Endothelial cell (in vitro differentiated cells): ENCODE results near the gene CHRM4. TPM values are rescaled to one million over a fixed set of nuclear protein-coding genes. Genes with fewer than 3 reads are reported as not detected.

Experiments used
- DNase-seq: peaks from one replicate; pipeline ENCODE4 v3.0.0; 2021; ENCODE audit warnings: low spot score
- H3K27ac Mint-ChIP-seq: one replicate; pipeline ENCODE4 v1.8.0; 2021; ENCODE audit warnings: mixed read lengths, inconsistent platforms; ENCODE audit not compliant: unreplicated experiment
- H3K27me3 Mint-ChIP-seq: one replicate; pipeline ENCODE4 v1.8.0; 2021; ENCODE audit warnings: mild to moderate bottlenecking, moderate library complexity, mixed read lengths, inconsistent platforms; ENCODE audit not compliant: unreplicated experiment
- H3K36me3 Mint-ChIP-seq: one replicate; pipeline ENCODE4 v1.8.0; 2021; ENCODE audit warnings: mild to moderate bottlenecking, low read depth, mixed read lengths, inconsistent platforms; ENCODE audit not compliant: unreplicated experiment
- H3K4me1 Mint-ChIP-seq: one replicate; pipeline ENCODE4 v1.8.0; 2021; ENCODE audit warnings: mild to moderate bottlenecking, mixed read lengths, inconsistent platforms; ENCODE audit not compliant: unreplicated experiment
- H3K4me3 Mint-ChIP-seq: one replicate; pipeline ENCODE4 v1.8.0; 2021; ENCODE audit warnings: mild to moderate bottlenecking, mixed read lengths, inconsistent platforms; ENCODE audit not compliant: unreplicated experiment
- H3K9me3 Mint-ChIP-seq: one replicate; pipeline ENCODE4 v1.8.0; 2021; ENCODE audit warnings: mixed read lengths, inconsistent platforms; ENCODE audit not compliant: unreplicated experiment
- CTCF ChIP-seq: fragments of 200-600 bp; sonication (generic); IDR thresholded peaks from one replicate; pipeline ENCODE4 v1.5.0; 2021; ENCODE audit warnings: antibody characterized with exemption; ENCODE audit not compliant: unreplicated experiment
- total RNA-seq: library from RNA; stranded (reverse); fragmentation: NEBNext Ultra II Directional; extraction: Animal tissue kit (Norgen Biotek cat#: 25700); gene quantifications from one replicate; pipeline ENCODE4 v1.2.1, GENCODE V29; 2021; ENCODE audit not compliant: unreplicated experiment

CHRM4 gene
- total RNA-seq, 1 donor from 2014 or later, result not detected

DNA sequence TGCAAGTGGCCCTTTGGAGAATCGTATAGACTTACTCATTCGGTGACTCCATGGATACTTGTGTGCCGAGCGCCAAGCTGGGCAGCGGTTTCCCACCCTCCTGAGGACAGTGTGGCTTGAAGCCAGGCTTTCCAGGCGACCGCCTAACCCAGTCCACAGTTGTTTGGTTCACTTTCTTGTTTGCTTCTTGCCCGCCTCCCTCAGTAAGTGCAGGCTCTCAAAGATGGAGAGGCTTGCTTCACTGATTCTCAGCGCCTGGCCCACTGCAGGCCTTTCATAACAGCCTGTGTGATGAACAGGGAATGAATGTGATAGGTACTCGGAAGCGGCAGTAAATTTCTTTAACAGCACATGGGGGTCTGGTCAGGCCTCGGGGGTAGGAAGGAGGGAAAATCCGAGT lies 21.3 kb downstream of the CHRM4 start:
- DNase-seq, result no peak
- H3K4me1 Mint-ChIP-seq, result no peaks in the 10 kb centered on the region
- H3K36me3 Mint-ChIP-seq, result peaks cover 16% of the 10 kb centered on the region
- TF ChIP-seq CTCF, result no peak
- H3K9me3 Mint-ChIP-seq, result no peaks in the 10 kb centered on the region
- H3K27ac Mint-ChIP-seq, result no peak overlapping the region
- peak overlapping the region; percentile 11 for H3K4me3 Mint-ChIP-seq
- H3K27me3 Mint-ChIP-seq, result peaks cover 13% of the 10 kb centered on the region

DNA sequence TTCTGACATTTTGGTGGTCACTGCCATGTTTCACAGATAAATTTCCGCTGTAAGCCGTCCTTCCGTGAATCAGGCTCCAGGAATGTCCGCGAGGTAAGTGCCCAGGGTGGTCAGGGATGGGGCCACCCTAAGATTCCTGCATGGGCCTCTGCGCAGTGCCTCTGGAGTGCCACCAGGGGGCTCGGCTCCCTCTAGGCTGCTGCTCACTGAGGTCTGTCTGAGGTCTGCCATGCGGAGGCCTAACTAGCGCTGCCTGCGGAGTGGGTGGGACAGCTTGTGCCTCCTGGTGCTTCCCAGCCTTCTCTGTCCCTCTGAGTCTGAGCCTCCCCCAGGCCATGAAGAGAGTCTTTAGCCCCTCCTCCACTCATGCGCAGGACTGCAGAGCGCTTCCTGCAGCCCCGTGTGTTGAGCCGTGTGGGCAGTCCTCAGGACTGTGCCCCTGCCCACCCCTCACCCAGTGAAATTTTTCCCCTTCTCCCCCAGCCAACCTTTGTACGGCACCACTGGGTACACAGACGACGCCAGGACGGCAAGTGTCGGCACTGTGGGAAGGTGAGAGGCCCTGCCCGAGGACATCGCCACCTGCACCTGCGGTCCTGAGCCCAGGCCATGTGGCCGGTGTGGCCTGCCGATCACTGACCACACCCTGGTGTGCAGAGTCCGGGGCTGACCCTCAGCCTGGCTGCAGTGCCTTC lies 22.0 kb downstream of the CHRM4 start:
- peak; percentile 71 for DNase-seq
- Mint-ChIP-seq H3K4me3 (no peak overlapping the region), H3K27ac (no peak overlapping the region), H3K9me3 (no peaks in the 10 kb centered on the region), H3K4me1 (no peaks in the 10 kb centered on the region), H3K27me3 (peaks cover 17% of the 10 kb centered on the region), H3K36me3 (peaks cover 12% of the 10 kb centered on the region)
- peak; percentile 83 for TF ChIP-seq CTCF

GRCh38 chr11:46367916-46368267 lies 23.7 kb downstream of the CHRM4 start:
- no peak for TF ChIP-seq CTCF
- H3K36me3 Mint-ChIP-seq, result peaks cover 12% of the 10 kb centered on the region
- no peak for DNase-seq
- H3K9me3 Mint-ChIP-seq, result no peaks in the 10 kb centered on the region
- peaks cover 5% of the 10 kb centered on the region for H3K4me1 Mint-ChIP-seq
- H3K4me3 Mint-ChIP-seq, result no peak overlapping the region
- no peak overlapping the region for H3K27ac Mint-ChIP-seq
- H3K27me3 Mint-ChIP-seq, result peaks cover 15% of the 10 kb centered on the region

DNA sequence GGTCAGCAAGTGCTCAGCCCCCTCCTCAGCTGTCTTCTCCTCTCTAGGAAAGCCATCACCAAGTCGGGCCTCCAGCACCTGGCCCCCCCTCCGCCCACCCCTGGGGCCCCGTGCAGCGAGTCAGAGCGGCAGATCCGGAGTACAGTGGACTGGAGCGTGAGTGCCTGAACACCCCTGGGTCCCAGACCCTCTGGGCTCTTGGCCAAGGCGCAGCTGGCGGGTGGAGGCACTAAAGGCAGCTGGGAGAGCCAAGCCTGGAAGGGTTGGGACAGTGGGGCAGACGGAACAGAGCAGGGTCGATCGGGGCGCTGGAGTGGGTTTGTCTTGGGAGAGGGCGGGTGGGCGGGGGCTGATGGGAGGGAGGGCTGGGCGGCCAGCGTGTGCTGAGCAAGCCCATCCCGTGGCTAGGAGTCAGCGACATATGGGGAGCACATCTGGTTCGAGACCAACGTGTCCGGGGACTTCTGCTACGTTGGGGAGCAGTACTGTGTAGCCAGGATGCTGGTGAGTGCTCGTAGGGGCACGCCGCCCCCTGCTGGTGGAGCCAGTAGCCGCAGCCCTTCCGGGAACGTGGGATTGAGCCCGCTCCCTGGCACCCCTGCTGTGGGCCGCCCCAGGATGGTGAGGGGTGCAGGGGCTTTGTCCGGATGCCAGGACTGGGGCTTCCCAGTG lies 24.2 kb downstream of the CHRM4 start:
- H3K36me3 Mint-ChIP-seq, result peaks cover 12% of the 10 kb centered on the region
- H3K27ac Mint-ChIP-seq, result no peak overlapping the region
- no peak overlapping the region for H3K4me3 Mint-ChIP-seq
- H3K27me3 Mint-ChIP-seq, result peaks cover 15% of the 10 kb centered on the region
- peaks cover 10% of the 10 kb centered on the region for H3K4me1 Mint-ChIP-seq
- TF ChIP-seq CTCF, result peak; percentile 87
- peak; percentile 80 for DNase-seq
- no peaks in the 10 kb centered on the region for H3K9me3 Mint-ChIP-seq

- no peaks in the 10 kb centered on the region for H3K9me3 Mint-ChIP-seq
- no peak overlapping the region for H3K4me3 Mint-ChIP-seq
- H3K27me3 Mint-ChIP-seq, result peaks cover 14% of the 10 kb centered on the region
- DNase-seq, result no peak
- TF ChIP-seq CTCF, result no peak
- peaks cover 11% of the 10 kb centered on the region for H3K4me1 Mint-ChIP-seq
- H3K27ac Mint-ChIP-seq, result no peak overlapping the region
- peaks cover 12% of the 10 kb centered on the region for H3K36me3 Mint-ChIP-seq
These were observed 24.9 kb downstream of the CHRM4 start for GRCh38 chr11:46366661-46367161.
